ENCODE measurements around the gene OR2T1. TPM values are rescaled to one million over a fixed set of nuclear protein-coding genes. Genes with fewer than 3 reads are reported as not detected.

Gene OR2T1
- total RNA-seq, 2 donors from 2014 or later: not detected

Other genes with a start within 250 kb of the OR2T1 start
- not detected for gene OR2M2, start 228.2 kb upstream of the OR2T1 start, total RNA-seq
- gene OR2M3, start 205.8 kb upstream of the OR2T1 start, total RNA-seq: not detected
- gene OR2M4, start 171.6 kb upstream of the OR2T1 start, total RNA-seq: not detected
- not detected for gene OR2T33, start 125.1 kb upstream of the OR2T1 start, total RNA-seq
- gene OR2T12, start 99.6 kb upstream of the OR2T1 start, total RNA-seq: not detected
- gene OR2M7, start 78.5 kb upstream of the OR2T1 start, total RNA-seq: not detected
- gene OR14C36, start 54.3 kb upstream of the OR2T1 start, total RNA-seq: not detected
- not detected for gene OR2T4, start 41.4 kb upstream of the OR2T1 start, total RNA-seq
- not detected for gene OR2T6, start 27.3 kb upstream of the OR2T1 start, total RNA-seq
- not detected for gene OR2T2, start 42.6 kb downstream of the OR2T1 start, total RNA-seq
- not detected for gene OR2T3, start 70.3 kb downstream of the OR2T1 start, total RNA-seq
- gene OR2T5, start 85.5 kb downstream of the OR2T1 start, total RNA-seq: not detected
- not detected for gene OR2G6, start 105.0 kb downstream of the OR2T1 start, total RNA-seq
- not detected for gene OR2T29, start 159.7 kb downstream of the OR2T1 start, total RNA-seq
- not detected for gene OR2T34, start 171.7 kb downstream of the OR2T1 start, total RNA-seq
- not detected for gene OR2T10, start 194.7 kb downstream of the OR2T1 start, total RNA-seq
- not detected for gene OR2T11, start 232.0 kb downstream of the OR2T1 start, total RNA-seq
- not detected for gene OR2T35, start 242.2 kb downstream of the OR2T1 start, total RNA-seq

All from posterior vena cava (tissue), 2 donors.